H9 (cell line): ENCODE data around the gene EFNB3. TPM values are rescaled to one million over a fixed set of nuclear protein-coding genes. Genes with fewer than 3 reads are reported as not detected.
A peak's percentile ranks its signal among the peaks of the same experiment; 100 is the strongest.

Experiments used
- DNase-seq: peaks from one replicate; pipeline ENCODE4 v3.0.0-alpha.2; 2017
- H2AFZ ChIP-seq: one replicate; pipeline ENCODE4 v1.6.1; 2013; ENCODE audit warnings: mild to moderate bottlenecking, low read length, control low read depth, moderate library complexity
- H2AK5ac ChIP-seq: 2 replicates; pipeline ENCODE4 v1.6.1; 2013; ENCODE audit warnings: low read length, control low read depth, mixed read lengths; ENCODE audit not compliant: insufficient read length
- H2BK120ac ChIP-seq: one replicate; pipeline ENCODE4 v1.6.1; 2013; ENCODE audit warnings: low read depth, mild to moderate bottlenecking, low read length, control low read depth, inconsistent platforms; ENCODE audit not compliant: poor library complexity, severe bottlenecking
- H2BK12ac ChIP-seq: 2 replicates; pipeline ENCODE4 v1.6.1; 2013; ENCODE audit warnings: low read length, control low read depth, mixed read lengths, low read depth; ENCODE audit not compliant: insufficient read length
- H2BK15ac ChIP-seq: 2 replicates; pipeline ENCODE4 v1.6.1; 2013; ENCODE audit warnings: low read depth, low read length, control low read depth
- H2BK20ac ChIP-seq: one replicate; pipeline ENCODE4 v1.6.1; 2013; ENCODE audit warnings: low read depth, mild to moderate bottlenecking, low read length, control low read depth, inconsistent platforms; ENCODE audit not compliant: poor library complexity, severe bottlenecking
- H2BK5ac ChIP-seq: 2 replicates; pipeline ENCODE4 v1.6.1; 2013; ENCODE audit warnings: low read length, control low read depth, mixed read lengths; ENCODE audit not compliant: insufficient read length
- H3K14ac ChIP-seq: 2 replicates; pipeline ENCODE4 v1.6.1; 2013; ENCODE audit warnings: low read length, control low read depth; ENCODE audit not compliant: insufficient read depth
- H3K18ac ChIP-seq: 2 replicates; pipeline ENCODE4 v1.6.1; 2013; ENCODE audit warnings: low read depth, mild to moderate bottlenecking, mixed read lengths, low read length, control low read depth; ENCODE audit not compliant: insufficient read length
- H3K23ac ChIP-seq: 2 replicates; pipeline ENCODE4 v1.6.1; 2013; ENCODE audit warnings: low read length, control low read depth, mixed read lengths, low read depth; ENCODE audit not compliant: insufficient read length
- H3K23me2 ChIP-seq: 2 replicates; pipeline ENCODE4 v1.6.1; 2013; ENCODE audit warnings: low read depth, mild to moderate bottlenecking, mixed read lengths, low read length, control low read depth; ENCODE audit not compliant: insufficient read length, poor library complexity, severe bottlenecking
- H3K27ac ChIP-seq: 2 replicates; pipeline ENCODE4 v1.5.1; 2013; ENCODE audit warnings: low read length, control low read depth, mixed read lengths, low read depth; ENCODE audit not compliant: insufficient read length
- H3K27me3 ChIP-seq: 2 replicates; pipeline ENCODE4 v1.6.1; 2013; ENCODE audit warnings: low read length, control low read depth, inconsistent platforms; ENCODE audit not compliant: insufficient read depth
- H3K4ac ChIP-seq: 2 replicates; pipeline ENCODE4 v1.6.1; 2013; ENCODE audit warnings: low read depth, mild to moderate bottlenecking, control low read depth, inconsistent platforms, low read length, moderate library complexity
- H3K4me1 ChIP-seq: 2 replicates; pipeline ENCODE4 v1.6.1; 2013; ENCODE audit warnings: low read length, control low read depth, inconsistent platforms; ENCODE audit not compliant: insufficient read depth
- H3K4me2 ChIP-seq: 2 replicates; pipeline ENCODE4 v1.6.1; 2013; ENCODE audit warnings: low read length, control low read depth, mixed read lengths; ENCODE audit not compliant: insufficient read length, insufficient read depth
- H3K56ac ChIP-seq: 2 replicates; pipeline ENCODE4 v1.6.1; 2013; ENCODE audit warnings: low read depth, mild to moderate bottlenecking, mixed read lengths, low read length, control low read depth; ENCODE audit not compliant: insufficient read length
- H3K79me1 ChIP-seq: 2 replicates; pipeline ENCODE4 v1.6.1; 2013; ENCODE audit warnings: low read depth, mild to moderate bottlenecking, moderate library complexity, low read length, control low read depth, inconsistent platforms; ENCODE audit not compliant: insufficient read depth, poor library complexity, severe bottlenecking
- H3K79me2 ChIP-seq: 2 replicates; pipeline ENCODE4 v1.6.1; 2013; ENCODE audit warnings: low read length, control low read depth, inconsistent platforms; ENCODE audit not compliant: insufficient read depth
- H3K9ac ChIP-seq: 2 replicates; pipeline ENCODE4 v1.6.1; 2013; ENCODE audit warnings: low read length, control low read depth, mixed read lengths; ENCODE audit not compliant: insufficient read length; ENCODE audit errors: extremely low read depth
- H3K9me3 ChIP-seq: one replicate; pipeline ENCODE4 v1.6.1; 2013; ENCODE audit warnings: low read depth, low read length, inconsistent platforms; ENCODE audit not compliant: control insufficient read depth
- H3T11ph ChIP-seq: one replicate; pipeline ENCODE4 v1.6.1; 2013; ENCODE audit warnings: mild to moderate bottlenecking, low read length, control low read depth, inconsistent platforms
- H4K20me1 ChIP-seq: one replicate; pipeline ENCODE4 v1.6.1; 2013; ENCODE audit not compliant: control insufficient read depth, insufficient read length, insufficient read depth
- H4K5ac ChIP-seq: 2 replicates; pipeline ENCODE4 v1.6.1; 2013; ENCODE audit warnings: low read depth, mild to moderate bottlenecking, mixed read lengths, low read length, control low read depth; ENCODE audit not compliant: insufficient read length
- H4K8ac ChIP-seq: replicated peaks from 2 replicates; pipeline ENCODE4 v1.6.1; 2013; ENCODE audit warnings: low read length, control low read depth, mixed read lengths, low read depth; ENCODE audit not compliant: insufficient read length
- H4K91ac ChIP-seq: 2 replicates; pipeline ENCODE4 v1.6.1; 2013; ENCODE audit warnings: low read depth, mild to moderate bottlenecking, moderate library complexity, mixed read lengths, low read length, control low read depth; ENCODE audit not compliant: insufficient read length
- H3K27ac Mint-ChIP-seq, 3 experiments: 2 replicates in 2 of 3; 3 replicates in 1 of 3; pipeline ENCODE4 v1.8.0; 2020 to 2021; ENCODE audit warnings: mixed read lengths in 3 of 3, mild to moderate bottlenecking in 1 of 3, moderate library complexity in 1 of 3
- H3K27me3 Mint-ChIP-seq: 2 replicates; pipeline ENCODE4 v1.8.0; 2021; ENCODE audit warnings: low read depth, mild to moderate bottlenecking, moderate library complexity, mixed read lengths
- H3K36me3 Mint-ChIP-seq, 3 experiments: 2 replicates in 2 of 3; 3 replicates in 1 of 3; pipeline ENCODE4 v1.8.0; 2020 to 2021; ENCODE audit warnings: low read depth in 3 of 3, mixed read lengths in 3 of 3; ENCODE audit not compliant: insufficient read depth in 1 of 3
- H3K4me1 Mint-ChIP-seq, 2 experiments: 2 replicates each; pipeline ENCODE4 v1.8.0; 2020; ENCODE audit warnings: mixed read lengths in 2 of 2
- H3K4me3 Mint-ChIP-seq, 2 experiments: 2 replicates in 1 of 2; 3 replicates in 1 of 2; pipeline ENCODE4 v1.8.0; 2020 to 2021; ENCODE audit warnings: mild to moderate bottlenecking in 2 of 2, mixed read lengths in 2 of 2, moderate library complexity in 1 of 2
- H3K9me3 Mint-ChIP-seq, 2 experiments: 2 replicates in 1 of 2; 3 replicates in 1 of 2; pipeline ENCODE4 v1.8.0; 2020; ENCODE audit warnings: mild to moderate bottlenecking in 2 of 2, mixed read lengths in 2 of 2, moderate library complexity in 1 of 2
- WGBS: extraction: QIAGEN DNeasy Blood & Tissue Kit; methylation state at CpG from one replicate; pipeline ENCODE4 v1.1.7; 2013; ENCODE audit warnings: missing lambda C conversion rate, low lambda C conversion rate, mixed read lengths; ENCODE audit not compliant: insufficient read length; ENCODE audit errors: extremely low coverage; 5-methylcytosine and 5-hydroxymethylcytosine counted together
- total RNA-seq: library from RNA; stranded (reverse); gene quantifications from 2 replicates; pipeline ENCODE4 v1.2.1, GENCODE V29; 2021
- TF ChIP-seq, protein P1 (sequence below): fragments of 200-600 bp; sonication (generic); conservative IDR thresholded peaks from 3 replicates; pipeline ENCODE4 v1.8.0; 2021; ENCODE audit warnings: antibody characterized with exemption, mild to moderate bottlenecking

EFNB3 gene
- total RNA-seq, 1 experiment from 2014 or later = 11.3 TPM

DNA sequence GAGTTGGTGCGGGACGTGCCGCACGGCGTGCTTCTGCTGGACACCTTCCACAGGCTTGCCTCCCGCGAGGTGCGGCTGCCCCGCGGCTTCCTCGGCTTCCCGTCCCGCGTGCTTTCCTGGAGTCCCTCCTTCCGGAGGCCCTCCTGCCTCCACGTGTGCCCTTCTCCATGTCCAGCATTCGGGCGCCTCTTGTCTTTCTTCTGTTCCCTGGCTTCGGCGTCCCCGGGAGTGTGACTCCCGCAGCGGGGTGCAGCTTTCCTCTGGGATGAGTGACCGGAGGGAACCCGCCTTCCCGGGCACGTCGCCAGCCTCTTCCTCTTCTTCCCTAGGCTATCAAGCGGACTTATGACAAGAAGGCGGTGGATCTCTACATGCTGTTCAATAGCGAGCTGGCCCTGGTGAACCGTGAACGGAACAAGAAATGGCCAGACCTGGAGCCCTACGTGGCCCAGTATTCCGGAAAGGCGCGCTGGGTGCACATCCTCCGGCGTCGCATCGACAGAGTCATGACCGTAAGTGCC is 35.5 kb downstream of the EFNB3 start:
- peaks cover 2% of the 10 kb centered on the region for H3K23me2 ChIP-seq
- Mint-ChIP-seq H3K9me3 (no peaks in the 10 kb centered on the region; a peak in 1 of 5 replicates), H3K4me3 (no peak overlapping the region), H3K27me3 (peaks cover 46% of the 10 kb centered on the region), H3K27ac (no peak overlapping the region; a peak in 1 of 7 replicates), H3K4me1 (no peaks in the 10 kb centered on the region; a peak in 1 of 4 replicates), H3K36me3 (no peaks in the 10 kb centered on the region)
- no peak overlapping the region for H2BK5ac ChIP-seq
- no peak overlapping the region for H3K9ac ChIP-seq
- no peak for DNase-seq
- no peak overlapping the region for H2AFZ ChIP-seq
- WGBS = no CpG with 5 or more reads among the region's 42 CpGs
- no peak overlapping the region for H3K14ac ChIP-seq
- H2BK120ac ChIP-seq = no peak overlapping the region
- no peak overlapping the region for H3T11ph ChIP-seq
- H3K56ac ChIP-seq = no peak overlapping the region
- no peak overlapping the region for H3K18ac ChIP-seq
- no peaks in the 10 kb centered on the region; the same call in 1 of the 2 replicates for H3K27me3 ChIP-seq
- H3K4me1 ChIP-seq = no peaks in the 10 kb centered on the region
- H4K5ac ChIP-seq = peak overlapping the region; percentile 58
- no peaks in the 10 kb centered on the region for H3K79me2 ChIP-seq
- H3K9me3 ChIP-seq = no peaks in the 10 kb centered on the region
- no peak overlapping the region for H3K4me2 ChIP-seq
- no peaks in the 10 kb centered on the region for H4K20me1 ChIP-seq
- no peak overlapping the region for H4K91ac ChIP-seq
- H2BK15ac ChIP-seq = no peak overlapping the region; the same call in 1 of the 2 replicates
- no peak overlapping the region for H2BK20ac ChIP-seq
- H3K23ac ChIP-seq = no peak overlapping the region
- no peak overlapping the region for H3K4ac ChIP-seq
- no peak overlapping the region for H3K27ac ChIP-seq
- no peak overlapping the region for H4K8ac ChIP-seq
- H2AK5ac ChIP-seq = no peak overlapping the region
- no peaks in the 10 kb centered on the region for H3K79me1 ChIP-seq
- TF ChIP-seq, protein P1, sequence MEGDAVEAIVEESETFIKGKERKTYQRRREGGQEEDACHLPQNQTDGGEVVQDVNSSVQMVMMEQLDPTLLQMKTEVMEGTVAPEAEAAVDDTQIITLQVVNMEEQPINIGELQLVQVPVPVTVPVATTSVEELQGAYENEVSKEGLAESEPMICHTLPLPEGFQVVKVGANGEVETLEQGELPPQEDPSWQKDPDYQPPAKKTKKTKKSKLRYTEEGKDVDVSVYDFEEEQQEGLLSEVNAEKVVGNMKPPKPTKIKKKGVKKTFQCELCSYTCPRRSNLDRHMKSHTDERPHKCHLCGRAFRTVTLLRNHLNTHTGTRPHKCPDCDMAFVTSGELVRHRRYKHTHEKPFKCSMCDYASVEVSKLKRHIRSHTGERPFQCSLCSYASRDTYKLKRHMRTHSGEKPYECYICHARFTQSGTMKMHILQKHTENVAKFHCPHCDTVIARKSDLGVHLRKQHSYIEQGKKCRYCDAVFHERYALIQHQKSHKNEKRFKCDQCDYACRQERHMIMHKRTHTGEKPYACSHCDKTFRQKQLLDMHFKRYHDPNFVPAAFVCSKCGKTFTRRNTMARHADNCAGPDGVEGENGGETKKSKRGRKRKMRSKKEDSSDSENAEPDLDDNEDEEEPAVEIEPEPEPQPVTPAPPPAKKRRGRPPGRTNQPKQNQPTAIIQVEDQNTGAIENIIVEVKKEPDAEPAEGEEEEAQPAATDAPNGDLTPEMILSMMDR = no peak
- H2BK12ac ChIP-seq = peak overlapping the region; percentile 58
